Kidney epithelial cell (primary cell): ENCODE measurements around the gene EHMT2. TPM values are rescaled to one million over a fixed set of nuclear protein-coding genes. Genes with fewer than 3 reads are reported as not detected.
"Not testable (repeated sequence)": the region's sequence is repeated elsewhere in the genome, so short reads cannot be mapped to it uniquely, and the experiment has no call there.

Source experiments
- DNase-seq: peaks from one replicate; pipeline ENCODE4 v3.0.0-alpha.2; 2010; ENCODE audit warnings: low read depth
- H3K27me3 ChIP-seq: 2 replicates; pipeline ENCODE4 v1.6.0; 2011; ENCODE audit warnings: low read length; ENCODE audit not compliant: control insufficient read depth, insufficient read depth
- H3K36me3 ChIP-seq: 2 replicates; pipeline ENCODE4 v1.5.1; 2011; ENCODE audit warnings: low read length; ENCODE audit not compliant: control insufficient read depth, insufficient read depth
- H3K4me3 ChIP-seq: 2 replicates; pipeline ENCODE4 v1.5.1; 2011; ENCODE audit warnings: low read depth, mild to moderate bottlenecking, control low read depth, low read length
- CTCF ChIP-seq: IDR thresholded peaks from 2 replicates; pipeline ENCODE4 v1.5.1; 2011; ENCODE audit warnings: mild to moderate bottlenecking, moderate library complexity, low read length, control low read depth, inconsistent platforms; ENCODE audit not compliant: insufficient read depth, poor library complexity, severe bottlenecking
- total RNA-seq: library from RNA; depleted of rRNA; stranded (reverse); fragments of >200 nt; gene quantifications from 2 replicates; pipeline ENCODE4 v1.2.3, GENCODE V29; 2015

The EHMT2 gene
- total RNA-seq, 1 donor from 2014 or later = 59.3 TPM

- H3K36me3 ChIP-seq = no peaks in the 10 kb centered on the region
- H3K27me3 ChIP-seq = no peaks in the 10 kb centered on the region
- no peak for DNase-seq
- no peak for TF ChIP-seq CTCF
- H3K4me3 ChIP-seq = no peak overlapping the region
These were observed 50.1 kb downstream of the EHMT2 start for GRCh38 chr6:31847276-31847978.

DNA sequence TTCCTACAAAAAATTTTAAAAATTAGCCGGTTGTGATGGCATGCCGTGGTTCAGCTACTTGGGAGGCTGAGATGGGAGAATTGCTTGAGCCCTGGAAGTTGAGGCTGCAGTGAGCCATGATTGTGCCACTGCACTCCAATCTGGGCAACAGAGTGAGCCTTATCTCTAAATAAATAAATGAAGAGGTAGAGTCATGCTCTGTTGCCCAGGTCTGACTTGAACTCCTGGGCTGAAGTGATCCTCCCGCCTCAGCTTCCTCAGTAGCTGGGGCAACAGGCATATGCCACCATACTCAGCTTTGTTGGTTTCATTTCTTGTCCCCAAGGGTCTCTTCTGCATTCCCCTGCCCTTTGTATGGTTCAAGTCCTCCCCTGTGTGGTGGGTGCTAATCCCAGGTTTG is 53.0 kb downstream of the EHMT2 start:
- peaks cover 2% of the 10 kb centered on the region for H3K36me3 ChIP-seq
- DNase-seq = no peak
- no peak overlapping the region for H3K4me3 ChIP-seq
- no peaks in the 10 kb centered on the region for H3K27me3 ChIP-seq
- no peak for TF ChIP-seq CTCF

DNA sequence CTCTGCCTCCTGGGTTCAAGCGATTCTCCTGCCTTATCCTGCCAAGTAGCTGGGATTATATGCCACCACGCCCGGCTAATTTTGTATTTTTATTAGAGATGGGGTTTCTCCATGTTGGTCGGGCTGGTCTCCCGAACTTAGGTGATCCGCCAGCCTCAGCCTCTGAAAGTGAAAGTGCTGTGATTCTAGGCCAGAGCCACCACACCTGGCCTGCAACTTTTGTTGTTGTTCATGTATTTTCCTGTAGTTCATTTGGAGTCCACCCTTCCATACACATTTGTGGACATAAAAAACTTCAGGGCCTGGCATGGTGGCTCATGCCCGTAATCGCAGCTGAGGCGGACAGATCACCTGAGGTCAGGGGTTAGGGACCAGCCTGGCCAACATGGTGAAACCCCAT is 55.4 kb downstream of the EHMT2 start:
- no peak for TF ChIP-seq CTCF
- no peak for DNase-seq
- H3K27me3 ChIP-seq = no peaks in the 10 kb centered on the region
- no peak overlapping the region for H3K4me3 ChIP-seq
- peaks cover 2% of the 10 kb centered on the region for H3K36me3 ChIP-seq

DNA sequence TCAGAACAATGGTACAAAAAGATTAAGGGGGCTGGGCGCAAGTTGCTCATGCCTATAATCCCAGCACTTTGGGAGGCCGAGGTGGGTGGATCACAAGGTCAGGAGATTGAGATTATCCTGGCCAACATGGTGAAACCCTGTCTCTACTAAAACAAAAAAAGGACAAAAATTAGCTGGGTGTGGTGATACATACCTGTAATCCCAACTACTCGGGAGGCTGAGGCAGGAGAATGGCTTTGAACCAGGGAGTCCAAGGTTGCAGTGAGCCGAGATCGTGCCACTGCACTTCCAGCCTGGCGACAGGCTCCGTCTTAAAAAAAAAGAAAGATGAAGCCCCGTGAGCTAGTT is 57.7 kb downstream of the EHMT2 start:
- not testable (repeated sequence) for DNase-seq, H3K4me3 ChIP-seq, H3K27me3 ChIP-seq, H3K36me3 ChIP-seq

- Histone ChIP-seq H3K36me3 (peaks cover 2% of the 10 kb centered on the region), H3K4me3 (no peak overlapping the region), H3K27me3 (no peaks in the 10 kb centered on the region)
- no peak for TF ChIP-seq CTCF
- DNase-seq = no peak
These were observed 58.5 kb downstream of the EHMT2 start for GRCh38 chr6:31838968-31839367.

DNA sequence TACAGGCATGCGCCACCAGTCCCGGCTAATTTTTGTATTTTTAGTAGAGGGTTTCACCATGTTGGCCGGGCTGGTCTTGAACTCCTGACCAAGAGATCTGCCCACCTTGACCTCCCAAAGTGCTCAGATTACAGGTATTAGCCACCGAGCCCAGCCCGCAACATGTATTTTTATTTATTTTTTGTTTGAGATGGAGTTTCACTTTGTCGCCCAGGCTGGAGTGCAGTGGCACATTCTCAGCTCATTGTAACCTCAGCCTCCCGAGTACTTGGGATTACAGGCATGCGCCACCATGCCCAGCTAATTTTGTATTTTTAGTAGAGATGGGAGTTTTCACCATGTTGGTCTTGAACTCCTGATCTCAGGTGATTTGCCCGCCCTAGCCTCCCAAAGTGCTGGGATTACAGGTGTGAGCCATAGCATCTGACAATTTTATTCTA is 59.4 kb downstream of the EHMT2 start:
- H3K36me3 ChIP-seq, H3K27me3 ChIP-seq, DNase-seq: not testable (repeated sequence)
- H3K4me3 ChIP-seq = peak overlapping the region; percentile 99

GRCh38 chr6:31837369-31838113 is 60.0 kb downstream of the EHMT2 start:
- H3K27me3 ChIP-seq = no peaks in the 10 kb centered on the region
- H3K36me3 ChIP-seq = peaks cover 2% of the 10 kb centered on the region
- no peak for TF ChIP-seq CTCF
- H3K4me3 ChIP-seq = peak overlapping the region; percentile 99
- DNase-seq = no peak
